H1 (cell line): ENCODE data around the gene MIEN1. TPM values are rescaled to one million over a fixed set of nuclear protein-coding genes. Genes with fewer than 3 reads are reported as not detected.
A peak's percentile ranks its signal among the peaks of the same experiment; 100 is the strongest.

Experiments used
- CREB1 ChIP-seq: IDR thresholded peaks from 2 replicates; pipeline ENCODE4 v1.6.1; 2012; ENCODE audit warnings: inconsistent platforms
- POLR2AphosphoS5 ChIP-seq: IDR thresholded peaks from 2 replicates; pipeline ENCODE4 v1.6.1; 2011; ENCODE audit warnings: low read depth, low read length
- SIN3A ChIP-seq, 2 experiments: IDR thresholded peaks in 1 of 2; conservative IDR thresholded peaks in 1 of 2; 2 replicates each; pipeline ENCODE4 v1.6.1; 2011 to 2012; ENCODE audit warnings: low read length in 2 of 2, improper control_type of control experiment in 1 of 2, low read depth in 1 of 2, mild to moderate bottlenecking in 1 of 2
- TBP ChIP-seq: IDR thresholded peaks from 2 replicates; pipeline ENCODE4 v1.6.1; 2011; ENCODE audit warnings: low read depth, low read length, improper control_type of control experiment
- TCF12 ChIP-seq: IDR thresholded peaks from 2 replicates; pipeline ENCODE4 v1.6.1; 2011; ENCODE audit warnings: low read depth, mild to moderate bottlenecking, low read length
- polyA plus RNA-seq, 7 experiments: library from polyadenylated mRNA; depleted of rRNA in 3 of 7; stranded (reverse) in 5 of 7; unstranded in 2 of 7; fragments of >200 nt in 5 of 7; fragments of 200-250 nt in 2 of 7; gene quantifications; 1 replicate in 5 of 7; 2 replicates in 1 of 7; 4 replicates in 1 of 7; pipeline versions ENCODE4 v1.2.1 to v1.2.3, GENCODE V29; 2011 to 2013; ENCODE audit warnings: missing spikeins in 2 of 7, mixed read lengths in 2 of 7
- total RNA-seq: library from RNA; stranded (reverse); fragmentation: NEBNext Ultra II Directional; extraction: Animal tissue kit (Norgen Biotek cat#: 25700); gene quantifications from 2 replicates; pipeline ENCODE4 v1.2.1, GENCODE V29; 2021
- TF ChIP-seq, protein P1 (sequence below): IDR thresholded peaks from 2 replicates; pipeline ENCODE4 v1.6.1; 2011; ENCODE audit warnings: low read depth, mild to moderate bottlenecking, low read length; ENCODE audit not compliant: insufficient read depth

The MIEN1 gene
- total and polyA plus RNA-seq, 2 of the 8 experiments (the other 6 are each of a cell fraction or from before 2014, with no cell fraction given) = 29.6 to 54.9 TPM

DNA sequence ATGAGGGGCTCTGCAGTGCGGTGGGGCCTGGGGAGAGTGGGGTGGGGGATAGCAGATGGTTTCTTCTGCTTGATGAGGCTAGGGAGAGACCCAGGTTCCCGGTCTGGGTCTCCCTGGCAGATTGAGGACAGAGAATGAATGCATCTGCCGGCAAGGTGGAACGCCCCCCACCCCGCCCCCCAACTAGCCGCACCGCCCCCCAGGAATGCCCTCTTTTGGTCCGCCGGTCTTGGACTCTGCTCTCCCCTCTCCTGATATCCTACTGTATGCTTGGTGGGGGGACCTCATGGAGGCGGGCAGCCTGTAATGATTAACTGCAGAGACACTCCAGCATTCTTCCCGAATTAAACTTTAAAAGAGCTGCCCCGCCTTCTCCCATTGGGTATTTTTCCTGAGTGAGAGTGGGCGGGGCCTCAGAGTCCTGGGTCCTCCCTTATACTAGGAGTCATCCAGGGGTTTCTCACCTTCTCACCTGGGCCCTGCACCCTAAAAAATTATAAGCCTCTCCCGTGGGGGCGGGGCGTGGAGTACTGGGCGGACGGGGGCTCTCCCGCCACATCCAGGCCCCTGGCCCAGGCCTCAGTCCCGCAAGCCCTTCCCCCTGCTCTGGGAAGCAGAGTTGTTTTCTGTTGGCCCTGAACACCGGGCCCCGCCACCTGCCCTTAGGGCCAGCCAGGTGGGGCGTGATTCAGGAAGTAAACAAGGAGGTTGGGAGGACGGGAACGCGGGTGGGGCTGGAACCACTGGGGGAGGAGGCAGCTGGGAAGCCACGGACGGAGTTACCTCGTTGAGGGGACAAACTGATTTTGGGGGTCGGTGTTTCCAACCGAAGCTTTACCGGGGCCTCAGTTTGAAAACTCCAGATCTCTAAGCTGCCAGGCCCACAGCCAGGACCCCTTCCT lies 8.9 kb upstream of the MIEN1 start (continued):
- TF ChIP-seq TCF12 = no peak
- TF ChIP-seq SIN3A (conservative IDR thresholded peaks at IDR 0.05 in 1 of 2, IDR thresholded peaks at IDR 0.05 in 1 of 2; ENCODE audit: low read depth in 1 of 2, low read length in 2 of 2) = peak; percentile 69 to 73; a peak in 1 of 4 replicates
- TF ChIP-seq POLR2AphosphoS5 = peak; percentile 42; the same call in 1 of the 2 replicates
- TF ChIP-seq, protein P1, sequence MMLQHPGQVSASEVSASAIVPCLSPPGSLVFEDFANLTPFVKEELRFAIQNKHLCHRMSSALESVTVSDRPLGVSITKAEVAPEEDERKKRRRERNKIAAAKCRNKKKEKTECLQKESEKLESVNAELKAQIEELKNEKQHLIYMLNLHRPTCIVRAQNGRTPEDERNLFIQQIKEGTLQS = no peak
- peak; percentile 7; the same call in 1 of the 2 replicates for TF ChIP-seq TBP
- 0 out of 2 replicates have a peak, but pooled peaks have one; percentile 23 for TF ChIP-seq CREB1
